Fibroblast of mammary gland (primary cell): ENCODE results near the gene SARS1.

ENCODE experiments used
- DNase-seq: peaks from one replicate; pipeline ENCODE4 v3.0.0-alpha.2; 2010; ENCODE audit warnings: low read depth
- H3K4me3 ChIP-seq: 2 replicates; pipeline ENCODE4 v1.5.1; 2011; ENCODE audit warnings: low read depth, mild to moderate bottlenecking, low read length, moderate library complexity; ENCODE audit not compliant: control insufficient read depth
- CTCF ChIP-seq: conservative IDR thresholded peaks from 2 replicates; pipeline ENCODE4 v1.5.1; 2011; ENCODE audit warnings: low read depth, low read length, inconsistent platforms; ENCODE audit not compliant: control insufficient read depth, insufficient read depth

The SARS1 gene

GRCh38 chr1:109265741-109266330, 52.1 kb downstream of the SARS1 start:
- DNase-seq, result no peak
- TF ChIP-seq CTCF, result no peak
- no peak overlapping the region for H3K4me3 ChIP-seq

GRCh38 chr1:109266965-109267364, 53.2 kb downstream of the SARS1 start:
- peak; percentile 50 for DNase-seq
- TF ChIP-seq CTCF, result no peak
- no peak overlapping the region for H3K4me3 ChIP-seq

- no peak for TF ChIP-seq CTCF
- H3K4me3 ChIP-seq, result no peak overlapping the region
- DNase-seq, result no peak
Measured at GRCh38 chr1:109267743-109268300, 54.1 kb downstream of the SARS1 start.

- TF ChIP-seq CTCF, result no peak
- DNase-seq, result no peak
- no peak overlapping the region for H3K4me3 ChIP-seq
Measured at GRCh38 chr1:109268431-109269211, 54.9 kb downstream of the SARS1 start.

- no peak for TF ChIP-seq CTCF
Measured at GRCh38 chr1:109269212-109269980, 55.7 kb downstream of the SARS1 start.

GRCh38 chr1:109269981-109270622, 56.4 kb downstream of the SARS1 start:
- H3K4me3 ChIP-seq, result no peak overlapping the region
- no peak for DNase-seq
- TF ChIP-seq CTCF, result no peak

More at GRCh38 chr1:109269212-109269980, 55.7 kb downstream of the SARS1 start:
- DNase-seq, result no peak
- no peak overlapping the region for H3K4me3 ChIP-seq
